ENCODE measurements around the gene SH3PXD2A.

- TF ChIP-seq EZH2phosphoT487 (IDR thresholded peaks at IDR 0.05; ENCODE audit: unreplicated experiment) (no peak), CTCF (conservative IDR thresholded peaks at IDR 0.05; ENCODE audit: low read depth in 2 of 2) (no peak), EZH2 (IDR thresholded peaks at IDR 0.05; ENCODE audit: low read depth, unreplicated experiment) (no peak)
Measured at GRCh38 chr10:103672345-103672744, 183.0 kb downstream of the SH3PXD2A start.
